GM18502 (cell line): Measurements from ENCODE around the gene BRAP.
A peak's percentile ranks its signal among the peaks of the same experiment; 100 is the strongest.
"Not testable (repeated sequence)": the region's sequence is repeated elsewhere in the genome, so short reads cannot be mapped to it uniquely, and the experiment has no call there.

Experiments used
- ATAC-seq: cut with Tn5 transposase; IDR thresholded peaks from one replicate; pipeline ENCODE4 v1.9.1; 2021; ENCODE audit warnings: mild to moderate bottlenecking; ENCODE audit not compliant: unreplicated experiment, poor library complexity

The BRAP gene, protein sequence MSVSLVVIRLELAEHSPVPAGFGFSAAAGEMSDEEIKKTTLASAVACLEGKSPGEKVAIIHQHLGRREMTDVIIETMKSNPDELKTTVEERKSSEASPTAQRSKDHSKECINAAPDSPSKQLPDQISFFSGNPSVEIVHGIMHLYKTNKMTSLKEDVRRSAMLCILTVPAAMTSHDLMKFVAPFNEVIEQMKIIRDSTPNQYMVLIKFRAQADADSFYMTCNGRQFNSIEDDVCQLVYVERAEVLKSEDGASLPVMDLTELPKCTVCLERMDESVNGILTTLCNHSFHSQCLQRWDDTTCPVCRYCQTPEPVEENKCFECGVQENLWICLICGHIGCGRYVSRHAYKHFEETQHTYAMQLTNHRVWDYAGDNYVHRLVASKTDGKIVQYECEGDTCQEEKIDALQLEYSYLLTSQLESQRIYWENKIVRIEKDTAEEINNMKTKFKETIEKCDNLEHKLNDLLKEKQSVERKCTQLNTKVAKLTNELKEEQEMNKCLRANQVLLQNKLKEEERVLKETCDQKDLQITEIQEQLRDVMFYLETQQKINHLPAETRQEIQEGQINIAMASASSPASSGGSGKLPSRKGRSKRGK

DNA sequence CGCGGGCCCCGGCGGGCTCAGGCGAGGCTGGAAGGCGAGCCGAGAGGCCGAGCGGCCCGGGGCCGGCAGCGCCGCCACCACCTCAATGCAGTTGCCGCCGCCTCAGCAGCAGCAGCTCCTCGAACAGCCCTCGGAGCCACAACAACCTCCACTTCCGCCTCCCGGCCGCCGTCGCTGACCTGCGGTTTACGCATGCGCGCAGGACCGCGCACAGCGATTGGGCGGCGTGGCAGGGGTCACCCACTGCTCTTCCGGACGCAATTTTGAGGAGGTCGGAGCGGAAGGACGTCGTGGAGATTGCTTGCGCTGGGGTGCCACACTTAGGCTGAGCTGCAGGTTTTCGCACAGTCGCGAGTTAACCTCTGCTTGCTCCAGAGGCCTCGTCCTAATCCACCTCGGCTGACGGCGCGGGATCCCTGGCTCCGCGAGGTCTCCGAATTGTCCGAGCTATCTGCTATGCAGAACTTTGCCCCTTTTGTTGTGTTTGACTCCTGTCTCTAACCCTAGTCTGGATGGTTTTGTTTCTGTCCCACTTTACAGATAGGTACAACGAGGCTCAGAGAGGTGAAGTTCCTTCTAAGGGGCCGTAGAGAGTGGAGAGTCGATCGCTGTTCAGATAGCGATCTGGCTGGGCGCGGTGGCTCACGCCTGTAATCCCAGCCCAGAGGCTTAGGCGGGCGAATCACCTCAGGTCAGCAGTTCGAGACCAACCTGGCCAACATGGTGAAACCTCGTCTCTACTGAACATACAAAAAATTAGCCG is at the start of gene BRAP, which contains the start of gene ACAD10:
Gene BRAP, minus strand, starts transcription at position 146 of the 763 bp plus-strand sequence. CDS start 164 bp downstream, outside the sequence.
Gene ACAD10, plus strand, starts transcription at position 243 of the 763 bp plus-strand sequence. CDS start 6,657 bp downstream, outside the sequence.
- peak; percentile 91 for ATAC-seq

DNA sequence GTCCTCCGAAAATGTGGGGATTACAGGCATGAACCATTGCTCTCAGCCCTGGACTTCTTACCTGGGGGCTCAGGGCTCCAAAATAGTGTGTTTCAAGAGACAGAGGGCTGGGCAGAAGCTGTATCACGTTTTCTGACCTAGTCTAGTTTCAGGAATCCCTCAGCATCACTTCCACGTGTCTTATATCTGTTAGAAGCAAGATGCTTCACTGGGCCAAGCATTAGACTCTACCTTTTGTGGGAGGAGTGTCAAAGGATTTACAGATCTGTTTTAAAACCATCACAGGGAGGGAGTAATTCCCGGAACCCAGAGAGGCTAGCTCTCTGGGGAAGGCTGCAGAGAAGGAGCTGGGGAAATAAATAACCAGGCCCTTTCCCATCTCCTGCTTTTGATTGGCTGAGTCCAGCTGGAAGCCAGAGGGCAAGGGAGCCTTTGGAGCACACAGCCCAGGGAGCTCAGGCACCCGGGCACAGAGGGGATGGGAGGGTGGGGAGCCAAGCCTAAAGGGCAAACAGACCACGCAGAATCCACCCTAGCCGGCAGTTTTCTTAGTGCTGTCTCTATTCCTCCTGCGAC is 47.7 kb upstream of the BRAP start:
- no peak for ATAC-seq

DNA sequence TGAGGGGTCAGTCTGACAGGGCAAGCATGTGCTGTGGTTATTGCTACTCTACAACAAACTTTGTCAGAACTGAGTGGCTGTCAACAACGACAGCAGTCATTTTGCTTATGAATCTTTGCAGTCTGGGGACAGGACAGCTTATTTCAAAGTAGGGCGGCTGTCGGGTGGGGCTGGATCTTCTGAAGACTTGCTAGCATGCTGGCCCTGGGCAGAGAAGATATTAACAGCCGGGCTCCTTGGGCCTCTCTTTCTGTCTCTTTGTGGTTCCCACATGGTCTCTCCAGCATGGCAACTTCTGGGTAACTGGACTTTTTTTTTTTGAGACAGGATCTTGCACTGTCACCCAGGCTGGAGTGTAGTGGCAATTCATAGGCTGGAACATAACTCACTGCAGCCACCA is 47.0 kb upstream of the BRAP start:
- no peak for ATAC-seq

DNA sequence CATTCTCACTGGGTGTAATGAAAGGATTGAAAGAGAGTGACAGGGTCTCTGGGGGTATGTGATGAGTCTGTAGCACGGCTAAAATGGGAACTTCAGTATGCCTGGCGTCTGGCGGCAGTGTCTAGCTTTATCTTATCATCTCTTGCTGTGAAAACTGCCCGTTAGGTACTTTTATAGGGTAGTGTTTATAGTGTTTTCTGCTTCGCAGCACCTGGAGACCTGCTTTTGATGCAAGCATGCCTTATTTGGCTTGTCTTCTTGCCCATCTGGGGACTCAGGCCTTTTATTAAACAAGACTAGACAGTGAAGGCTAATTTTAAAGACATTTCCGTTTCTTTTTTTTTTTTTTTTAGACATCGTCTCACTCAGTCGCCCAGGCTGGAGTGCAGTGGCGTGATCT is 44.7 kb upstream of the BRAP start:
- ATAC-seq = no peak

DNA sequence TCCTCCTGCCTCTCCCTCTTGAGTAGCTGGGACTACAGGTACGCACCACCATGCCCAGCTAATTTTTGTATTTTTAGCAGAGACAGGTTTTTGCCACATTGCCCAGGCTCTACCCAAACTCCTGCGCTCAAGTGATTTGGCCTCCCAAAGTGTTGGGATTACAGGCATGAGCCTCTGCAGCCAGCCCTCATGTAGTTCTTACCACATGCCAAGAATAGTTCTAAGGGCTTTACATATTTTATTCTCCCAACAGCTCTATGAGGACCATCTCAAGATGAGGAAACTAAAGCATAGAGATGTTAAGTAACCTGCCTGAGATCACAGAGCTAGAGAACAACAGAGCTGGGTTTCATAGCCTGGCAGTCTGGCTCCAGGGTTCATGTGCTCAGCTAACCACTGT is 43.0 kb upstream of the BRAP start:
- no peak for ATAC-seq

DNA sequence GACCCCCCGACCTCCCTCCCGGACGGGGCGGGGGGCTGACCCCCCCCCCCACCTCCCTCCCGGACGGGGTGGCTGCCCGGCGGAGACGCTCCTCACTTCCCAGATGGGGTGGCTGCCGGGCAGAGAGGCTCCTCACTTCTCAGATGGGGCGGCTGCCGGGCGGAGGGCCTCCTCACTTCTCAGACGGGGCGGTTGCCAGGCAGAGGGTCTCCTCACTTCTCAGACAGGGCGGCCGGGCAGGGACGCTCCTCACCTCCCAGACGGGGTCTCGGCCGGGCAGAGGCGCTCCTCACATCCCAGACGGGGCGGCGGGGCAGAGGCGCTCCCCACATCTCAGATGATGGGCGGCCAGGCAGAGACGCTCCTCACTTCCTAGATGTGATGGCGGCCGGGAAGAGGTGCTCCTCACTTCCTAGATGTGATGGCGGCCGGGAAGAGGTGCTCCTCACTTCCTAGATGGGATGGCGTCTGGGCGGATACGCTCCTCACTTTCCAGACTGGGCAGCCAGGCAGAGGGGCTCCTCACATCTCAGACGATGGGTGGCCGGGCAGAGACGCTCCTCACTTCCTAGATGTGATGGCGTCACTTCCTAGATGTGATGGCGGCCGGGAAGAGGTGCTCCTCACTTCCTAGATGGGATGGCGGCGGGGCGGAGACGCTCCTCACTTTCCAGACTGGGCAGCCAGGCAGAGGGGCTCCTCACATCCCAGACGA is 38.0 kb upstream of the BRAP start:
- not testable (repeated sequence) for ATAC-seq

DNA sequence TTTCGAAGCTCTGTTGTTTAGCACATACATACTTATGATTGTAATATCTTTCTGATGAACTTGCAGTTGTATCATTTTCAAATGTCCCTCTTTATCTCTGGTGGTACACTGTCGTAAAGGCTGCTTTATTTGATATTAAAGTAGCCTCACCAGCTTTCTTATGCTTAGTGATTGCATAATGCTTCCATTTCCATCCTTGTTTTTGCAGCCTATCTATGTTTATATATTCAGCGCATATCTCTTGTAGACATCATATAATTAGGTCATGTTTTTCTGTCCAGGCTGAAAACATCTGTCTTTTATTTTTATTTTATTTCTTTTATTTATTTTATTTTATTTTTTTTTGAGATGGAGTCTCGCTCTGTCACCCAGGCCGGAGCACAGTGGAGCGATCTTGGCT is 34.7 kb upstream of the BRAP start:
- no peak for ATAC-seq

DNA sequence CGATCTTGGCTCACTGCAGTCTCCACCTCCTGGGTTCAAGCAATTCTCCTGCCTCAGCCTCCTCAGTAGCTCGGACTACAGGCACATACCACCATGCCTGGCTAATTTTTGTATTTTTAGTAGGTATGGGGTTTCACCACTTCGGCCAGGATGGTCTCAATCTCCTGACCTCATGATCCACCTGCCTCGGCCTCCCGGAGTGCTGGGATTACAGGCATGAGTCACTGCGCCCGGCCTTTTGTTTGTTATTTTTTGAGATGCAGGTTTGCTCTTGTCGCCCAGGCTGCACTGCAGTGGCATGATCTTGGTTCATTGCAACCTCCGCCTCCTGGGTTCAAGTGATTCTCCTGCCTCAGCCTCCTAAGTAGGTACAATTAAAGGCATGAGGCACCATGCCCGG is 33.6 kb upstream of the BRAP start:
- not testable (repeated sequence) for ATAC-seq

DNA sequence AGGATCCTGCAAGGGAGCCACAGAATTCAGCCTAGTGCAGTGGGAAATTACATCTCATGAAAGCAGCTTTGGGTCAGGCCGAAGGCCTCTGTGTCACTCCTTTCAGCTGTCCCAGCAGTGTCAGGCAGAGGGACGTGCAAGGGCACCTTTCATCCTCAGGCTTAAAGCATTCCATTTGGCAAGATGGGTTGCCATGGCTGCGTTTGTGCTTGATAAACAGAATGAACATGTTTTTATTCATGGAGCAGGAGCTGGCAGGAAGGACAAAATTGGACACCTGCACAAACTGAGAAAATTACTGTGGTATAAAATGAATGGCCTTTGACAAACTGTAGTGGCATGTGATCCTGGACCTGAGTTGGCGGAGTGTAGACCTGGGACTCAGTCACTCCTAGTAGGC is 29.5 kb upstream of the BRAP start:
- ATAC-seq = no peak

DNA sequence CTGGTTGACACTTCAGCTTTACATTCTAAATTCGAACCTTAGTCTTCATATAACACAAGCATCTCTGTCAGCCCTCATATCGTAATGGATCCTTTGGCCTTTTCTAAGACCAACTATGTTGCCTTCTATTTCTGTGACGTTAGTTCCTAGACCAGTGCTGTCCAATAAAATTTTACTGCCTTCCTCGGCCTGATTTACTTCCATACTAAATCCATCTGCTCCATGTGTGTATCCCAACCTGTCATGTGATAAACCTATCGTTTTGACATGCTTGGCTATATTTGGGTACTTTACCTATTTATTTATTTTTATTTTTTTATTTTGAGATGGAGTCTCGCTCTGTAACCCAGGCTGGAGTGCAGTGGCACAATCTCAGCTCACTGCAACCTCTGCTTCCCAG is 20.4 kb upstream of the BRAP start:
- ATAC-seq = no peak

DNA sequence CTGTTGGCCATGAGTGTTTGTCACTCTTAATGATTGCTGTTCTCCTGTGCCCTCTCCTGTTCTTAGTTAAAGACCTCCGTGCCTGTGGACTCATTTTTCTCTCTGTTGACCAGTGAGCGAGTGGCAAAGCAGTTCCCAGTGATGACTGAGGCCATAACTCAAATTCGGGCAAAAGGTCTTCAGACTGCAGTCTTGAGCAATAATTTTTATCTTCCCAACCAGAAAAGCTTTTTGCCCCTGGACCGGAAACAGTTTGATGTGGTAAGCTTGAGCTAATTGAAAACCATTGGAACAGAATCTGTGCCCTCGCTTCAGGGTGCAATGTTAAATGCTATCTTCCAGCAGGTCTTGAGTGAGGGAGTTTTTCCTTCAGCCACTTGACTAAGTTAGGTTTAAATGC is 19.9 kb upstream of the BRAP start:
- ATAC-seq = no peak

DNA sequence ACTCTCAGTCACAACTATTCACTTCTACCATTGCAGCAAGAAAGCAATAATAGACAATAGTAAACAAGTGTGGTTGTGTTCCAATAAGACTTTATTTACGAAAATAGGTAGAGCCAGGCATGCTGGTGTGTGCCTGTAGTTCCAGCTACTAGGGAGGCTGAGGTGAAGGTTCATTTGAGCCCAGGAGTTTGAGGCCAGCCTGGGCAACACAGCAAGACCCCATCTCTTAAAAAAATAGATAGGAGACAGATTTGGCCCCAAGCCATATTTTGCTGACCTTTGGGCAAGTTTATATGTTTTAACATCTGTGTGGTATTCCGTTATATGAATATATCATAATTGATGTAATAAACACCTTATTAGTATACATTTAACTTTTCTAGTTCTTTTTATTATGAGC is 14.2 kb upstream of the BRAP start:
- no peak for ATAC-seq

DNA sequence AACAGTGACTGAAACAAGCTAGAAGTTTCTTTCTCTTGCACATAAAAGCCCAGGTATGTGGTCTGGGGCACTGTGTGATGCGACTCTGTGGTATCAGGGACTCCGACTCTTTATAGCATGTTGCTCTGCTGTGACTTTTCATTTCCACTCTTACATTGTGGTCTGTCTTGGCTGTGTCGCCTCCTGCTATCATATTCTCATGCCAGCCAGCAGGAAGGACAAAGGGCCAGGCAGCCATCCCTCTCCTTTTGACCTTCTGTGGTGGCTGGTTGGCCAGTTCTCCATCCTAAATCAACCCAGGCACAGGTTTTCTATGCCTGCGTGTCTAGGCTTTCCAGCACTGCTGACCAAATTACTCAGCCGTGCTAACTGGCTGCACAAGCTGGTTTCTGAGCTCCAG is 8.1 kb upstream of the BRAP start:
- ATAC-seq = no peak

DNA sequence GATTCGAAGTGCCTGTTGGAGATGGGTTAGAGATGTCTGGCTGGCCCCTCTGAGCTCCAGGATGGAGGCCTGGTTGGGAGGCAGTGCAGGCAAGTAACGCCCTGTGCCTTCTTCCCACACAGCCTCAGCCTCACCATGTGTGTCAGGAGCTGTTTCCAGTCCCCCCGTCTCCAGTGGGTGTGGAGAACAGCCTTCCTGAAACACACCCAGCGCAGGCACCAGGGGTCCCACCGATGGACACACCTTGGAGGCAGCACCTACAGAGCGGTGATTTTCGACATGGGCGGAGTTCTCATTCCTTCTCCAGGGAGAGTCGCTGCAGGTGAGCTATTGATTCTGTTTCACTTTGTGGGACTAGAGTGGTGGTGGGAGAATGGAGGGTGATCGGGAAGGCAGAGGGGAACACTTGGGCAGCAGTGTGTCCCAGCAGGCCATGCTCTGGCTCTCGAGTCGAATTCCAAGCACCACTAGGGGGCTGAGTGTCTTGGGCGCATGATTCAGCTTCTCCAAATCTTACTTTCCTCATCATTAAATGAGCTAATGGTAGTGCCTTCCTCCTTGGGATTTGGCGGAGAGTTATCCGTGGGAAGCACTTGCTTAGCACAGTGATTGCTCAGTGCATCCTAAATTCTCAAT is 6.9 kb upstream of the BRAP start:
- no peak for ATAC-seq

DNA sequence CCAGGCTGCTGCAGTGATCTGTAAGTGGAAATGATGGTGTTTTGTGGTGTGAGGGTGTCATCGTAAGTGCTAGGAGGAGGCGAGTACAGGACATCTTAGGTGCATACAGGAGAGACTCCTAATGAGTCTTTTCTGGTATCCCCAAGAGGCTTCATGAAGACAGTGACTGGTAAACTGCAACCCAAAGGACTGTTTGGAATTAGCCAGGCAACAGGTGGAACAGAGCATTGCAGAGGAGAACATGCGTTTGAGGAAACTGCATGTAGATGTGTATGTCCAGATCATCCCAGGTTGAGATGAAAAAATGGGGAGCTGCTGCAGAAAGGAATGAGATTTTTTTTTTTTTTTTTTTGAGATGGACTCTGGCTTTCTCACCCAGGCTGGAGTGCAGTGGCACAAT is 5.5 kb upstream of the BRAP start:
- no peak for ATAC-seq

DNA sequence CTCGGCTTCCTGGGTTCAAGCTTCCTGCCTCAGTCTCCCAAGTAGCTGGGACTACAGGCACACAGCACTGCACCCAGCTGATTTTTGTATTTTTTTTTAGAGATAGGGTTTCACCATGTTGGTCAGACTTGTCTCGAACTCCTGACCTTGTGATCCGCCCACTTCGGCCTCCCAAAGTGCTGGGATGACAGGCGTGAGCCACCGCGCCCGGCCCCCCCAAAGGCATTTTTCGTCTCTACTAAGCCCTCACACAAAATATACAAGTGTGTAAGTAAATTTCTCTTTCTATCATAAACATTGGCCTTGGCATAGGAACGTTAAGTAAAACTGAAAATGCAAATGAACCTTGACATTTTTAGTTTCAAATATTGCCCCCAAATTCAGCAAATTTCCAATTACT is 2.2 kb upstream of the BRAP start:
- no peak for ATAC-seq

DNA sequence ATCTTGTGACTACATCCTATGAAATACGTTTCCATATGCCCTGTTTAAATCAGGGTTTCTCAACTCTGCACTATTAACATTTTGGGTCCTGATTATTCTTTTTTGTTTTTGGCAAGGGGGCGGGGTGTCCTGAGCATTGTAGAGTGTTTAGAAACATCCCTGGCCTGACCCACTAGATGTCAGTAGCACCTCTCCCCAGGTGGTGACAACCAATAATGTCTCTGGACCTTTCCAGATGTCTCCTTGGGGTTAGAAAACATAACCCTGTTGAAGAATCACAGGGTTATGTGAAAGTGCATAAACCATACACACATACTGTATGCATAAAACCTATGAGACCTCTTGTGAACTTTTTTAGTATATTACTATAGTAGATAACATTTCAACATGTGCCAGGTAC is 1.5 kb upstream of the BRAP start:
- no peak for ATAC-seq

DNA sequence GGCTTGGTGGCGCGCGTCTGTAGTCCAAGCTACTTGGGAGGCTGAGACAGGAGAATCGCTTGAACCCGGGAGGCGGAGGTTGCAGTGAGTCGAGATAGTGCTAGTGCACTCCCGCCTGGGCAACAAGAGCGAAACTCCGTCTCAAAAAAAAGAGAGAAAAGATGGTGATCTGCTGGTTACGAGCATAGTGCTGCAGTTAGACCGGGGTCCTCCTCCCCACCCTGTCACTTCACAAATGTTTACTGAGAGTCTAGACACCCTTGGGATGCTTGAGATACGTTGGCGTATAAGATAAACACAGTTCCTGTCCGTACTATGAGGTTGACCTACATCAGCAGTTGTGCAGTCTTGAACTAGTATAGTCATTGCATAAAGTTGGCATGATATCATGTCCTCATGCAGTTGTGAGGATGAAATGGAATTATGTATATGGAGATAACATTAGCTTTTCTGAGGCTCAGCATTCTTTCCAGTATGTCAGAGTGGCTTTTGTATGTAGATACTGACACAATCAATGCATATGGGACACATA is 884 bp upstream of the BRAP start:
- ATAC-seq = no peak

DNA sequence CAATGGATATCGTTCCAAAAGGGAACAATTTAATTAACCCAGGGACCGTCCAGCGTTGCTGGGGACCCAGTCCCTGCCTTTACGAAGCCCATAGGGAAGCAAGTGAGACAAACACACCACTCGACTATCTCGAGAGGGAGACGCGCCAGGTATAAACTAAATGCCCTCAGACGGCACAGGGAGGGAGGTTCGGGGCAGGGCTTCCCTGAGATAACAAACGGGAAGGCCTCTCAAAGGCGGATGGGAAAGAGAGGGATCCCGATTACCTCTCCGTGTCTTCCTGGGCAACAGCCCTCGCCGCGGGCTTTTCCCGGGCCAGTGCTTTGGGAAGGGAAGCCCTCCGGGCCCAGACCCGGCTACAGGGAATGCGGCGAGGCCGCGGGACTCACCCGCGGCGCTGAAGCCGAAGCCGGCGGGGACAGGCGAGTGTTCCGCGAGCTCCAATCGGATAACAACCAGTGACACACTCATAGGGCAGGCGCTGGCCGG is 390 bp downstream of the BRAP start:
- ATAC-seq = peak; percentile 12
